ENCODE data around the gene SLC16A4. TPM values are rescaled to one million over a fixed set of nuclear protein-coding genes. Genes with fewer than 3 reads are reported as not detected.

SLC16A4 gene
- total RNA-seq, 1 donor, result 76.0 TPM

DNA sequence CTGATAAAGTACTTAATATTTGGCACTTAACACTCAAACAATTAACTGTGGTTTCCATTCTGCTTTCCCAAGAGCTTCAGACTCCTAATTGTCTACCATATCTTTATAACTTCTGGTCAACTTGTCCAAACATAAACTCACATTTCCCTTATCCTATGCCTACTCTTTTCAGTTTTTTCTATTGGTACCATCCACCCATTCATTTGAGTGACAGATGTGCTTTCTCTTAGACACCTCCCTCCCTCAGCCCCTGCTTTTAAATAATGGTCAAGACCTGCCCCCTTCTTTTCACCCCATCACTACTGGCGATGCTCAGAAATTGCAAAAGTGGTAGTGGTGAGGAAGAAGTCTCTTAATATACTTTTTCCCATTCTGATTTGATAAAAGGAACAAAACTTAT lies 5.5 kb downstream of the SLC16A4 start:
- no peak overlapping the region for H3K4me3 ChIP-seq (ENCODE audit: insufficient read depth, low read length)
- H3K36me3 ChIP-seq (ENCODE audit: insufficient read depth, low read length), result peaks cover 24% of the 10 kb centered on the region
- H3K4me2 ChIP-seq (ENCODE audit: insufficient read depth, low read length), result no peak overlapping the region
- no peaks in the 10 kb centered on the region for H3K27me3 ChIP-seq (ENCODE audit: insufficient read depth, low read length)
- H3K27ac ChIP-seq (ENCODE audit: low read depth, low read length), result no peak overlapping the region
- H3K9me3 ChIP-seq (ENCODE audit: low read depth, low read length), result no peaks in the 10 kb centered on the region
- H3K79me2 ChIP-seq (ENCODE audit: insufficient read depth, low read length), result peaks cover 16% of the 10 kb centered on the region
- H3K4me1 ChIP-seq (ENCODE audit: insufficient read depth, low read length), result peaks cover 27% of the 10 kb centered on the region
- H4K20me1 ChIP-seq (ENCODE audit: insufficient read depth, low read length), result no peaks in the 10 kb centered on the region
- no peak for DNase-seq (ENCODE audit: insufficient read length, low spot score, missing footprints)
- no peak overlapping the region for H2AFZ ChIP-seq (ENCODE audit: low read length)
- TF ChIP-seq, protein P1, sequence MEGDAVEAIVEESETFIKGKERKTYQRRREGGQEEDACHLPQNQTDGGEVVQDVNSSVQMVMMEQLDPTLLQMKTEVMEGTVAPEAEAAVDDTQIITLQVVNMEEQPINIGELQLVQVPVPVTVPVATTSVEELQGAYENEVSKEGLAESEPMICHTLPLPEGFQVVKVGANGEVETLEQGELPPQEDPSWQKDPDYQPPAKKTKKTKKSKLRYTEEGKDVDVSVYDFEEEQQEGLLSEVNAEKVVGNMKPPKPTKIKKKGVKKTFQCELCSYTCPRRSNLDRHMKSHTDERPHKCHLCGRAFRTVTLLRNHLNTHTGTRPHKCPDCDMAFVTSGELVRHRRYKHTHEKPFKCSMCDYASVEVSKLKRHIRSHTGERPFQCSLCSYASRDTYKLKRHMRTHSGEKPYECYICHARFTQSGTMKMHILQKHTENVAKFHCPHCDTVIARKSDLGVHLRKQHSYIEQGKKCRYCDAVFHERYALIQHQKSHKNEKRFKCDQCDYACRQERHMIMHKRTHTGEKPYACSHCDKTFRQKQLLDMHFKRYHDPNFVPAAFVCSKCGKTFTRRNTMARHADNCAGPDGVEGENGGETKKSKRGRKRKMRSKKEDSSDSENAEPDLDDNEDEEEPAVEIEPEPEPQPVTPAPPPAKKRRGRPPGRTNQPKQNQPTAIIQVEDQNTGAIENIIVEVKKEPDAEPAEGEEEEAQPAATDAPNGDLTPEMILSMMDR (IDR thresholded peaks at IDR 0.05; ENCODE audit: extremely low read depth, low read depth, low read length), result no peak

DNA sequence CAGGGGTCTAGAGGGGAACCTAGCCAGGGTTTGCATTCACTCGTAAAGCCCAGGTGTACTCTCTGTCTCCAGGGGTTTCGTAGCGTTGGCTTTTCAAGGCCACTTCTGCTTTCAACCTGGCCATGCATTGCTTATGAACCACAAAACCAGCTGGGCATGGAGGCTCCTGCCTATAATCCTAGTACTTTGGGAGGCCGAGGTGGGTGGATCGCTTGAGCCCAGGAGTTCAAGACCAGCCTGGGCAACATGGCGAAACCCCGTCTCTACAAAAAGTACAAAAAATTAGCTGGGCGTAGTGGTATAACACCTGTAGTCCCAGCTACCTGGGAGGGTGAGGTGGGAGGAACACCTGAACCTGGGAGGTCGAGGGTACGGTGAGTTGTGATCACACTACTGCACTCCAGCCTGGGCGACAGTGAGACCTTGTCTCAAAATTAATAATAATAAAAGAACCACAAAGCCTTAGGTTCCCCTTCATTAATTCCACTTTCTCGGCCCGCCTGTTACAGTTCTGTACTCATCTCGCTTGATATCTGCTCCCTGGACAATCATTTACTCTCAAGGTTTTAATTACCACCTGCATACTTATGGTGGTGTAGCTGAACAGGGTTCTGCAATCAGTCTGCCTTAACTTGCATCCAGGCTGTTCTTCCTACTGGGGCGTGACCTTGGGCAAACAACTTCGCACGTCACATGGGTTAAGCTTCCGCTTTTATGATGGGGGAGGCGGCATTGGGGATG lies 6.1 kb downstream of the SLC16A4 start:
- Histone ChIP-seq H3K36me3 (ENCODE audit: insufficient read depth, low read length) (peaks cover 24% of the 10 kb centered on the region), H4K20me1 (ENCODE audit: insufficient read depth, low read length) (no peaks in the 10 kb centered on the region), H3K4me3 (ENCODE audit: insufficient read depth, low read length) (no peak overlapping the region), H3K27me3 (ENCODE audit: insufficient read depth, low read length) (no peaks in the 10 kb centered on the region), H3K79me2 (ENCODE audit: insufficient read depth, low read length) (peaks cover 15% of the 10 kb centered on the region), H3K9me3 (ENCODE audit: low read depth, low read length) (no peaks in the 10 kb centered on the region), H2AFZ (ENCODE audit: low read length) (no peak overlapping the region), H3K27ac (ENCODE audit: low read depth, low read length) (no peak overlapping the region), H3K4me2 (ENCODE audit: insufficient read depth, low read length) (no peak overlapping the region), H3K4me1 (ENCODE audit: insufficient read depth, low read length) (peaks cover 31% of the 10 kb centered on the region)
- no peak for DNase-seq (ENCODE audit: insufficient read length, low spot score, missing footprints)
- TF ChIP-seq, protein P1 (IDR thresholded peaks at IDR 0.05; ENCODE audit: extremely low read depth, low read depth, low read length), result no peak

DNA sequence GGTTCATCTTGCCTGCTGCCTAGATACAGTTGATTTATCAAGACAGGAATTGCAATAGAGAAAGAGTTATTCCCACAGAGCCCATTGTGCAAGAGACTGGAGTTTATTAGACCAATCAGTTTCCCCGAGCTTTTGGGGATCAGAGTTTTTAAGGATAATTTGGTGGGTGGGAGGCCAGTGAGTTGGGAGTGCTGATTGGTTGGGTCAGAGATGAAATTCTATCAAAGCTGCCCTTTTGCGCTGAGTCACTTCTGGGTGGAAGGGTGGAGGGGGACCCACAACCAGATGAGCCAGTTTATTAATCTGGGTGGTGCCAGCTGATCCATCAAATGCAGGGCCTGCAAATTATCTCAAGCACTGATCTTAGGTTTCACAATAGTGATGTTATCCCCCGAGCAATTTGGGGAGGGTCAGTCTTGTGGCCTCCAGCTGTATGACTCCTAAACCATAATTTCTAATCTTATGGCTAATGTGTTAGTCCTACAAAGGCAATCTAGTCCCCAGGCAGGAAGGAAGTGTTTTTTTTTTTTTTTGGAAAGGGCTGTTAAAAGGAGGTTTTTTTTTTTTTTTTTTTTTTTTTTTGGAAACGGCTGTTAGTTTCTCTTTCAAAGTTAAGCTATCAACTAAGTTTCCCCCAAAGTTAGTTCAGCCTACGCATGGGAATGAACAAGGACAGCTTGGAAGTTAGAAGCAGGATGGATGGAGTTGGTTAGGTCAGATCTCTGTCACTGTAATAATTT lies 7.4 kb downstream of the SLC16A4 start:
- DNase-seq (ENCODE audit: insufficient read length, low spot score, missing footprints), result no peak
- Histone ChIP-seq H3K4me3 (ENCODE audit: insufficient read depth, low read length) (no peak overlapping the region), H3K9me3 (ENCODE audit: low read depth, low read length) (no peaks in the 10 kb centered on the region), H3K4me1 (ENCODE audit: insufficient read depth, low read length) (peaks cover 30% of the 10 kb centered on the region), H4K20me1 (ENCODE audit: insufficient read depth, low read length) (no peaks in the 10 kb centered on the region), H3K27me3 (ENCODE audit: insufficient read depth, low read length) (no peaks in the 10 kb centered on the region), H3K4me2 (ENCODE audit: insufficient read depth, low read length) (no peak overlapping the region), H3K36me3 (ENCODE audit: insufficient read depth, low read length) (peaks cover 32% of the 10 kb centered on the region), H3K79me2 (ENCODE audit: insufficient read depth, low read length) (peaks cover 8% of the 10 kb centered on the region), H2AFZ (ENCODE audit: low read length) (no peak overlapping the region), H3K27ac (ENCODE audit: low read depth, low read length) (peak overlapping the region; percentile 53)
- TF ChIP-seq, protein P1 (IDR thresholded peaks at IDR 0.05; ENCODE audit: extremely low read depth, low read depth, low read length), result no peak

DNA sequence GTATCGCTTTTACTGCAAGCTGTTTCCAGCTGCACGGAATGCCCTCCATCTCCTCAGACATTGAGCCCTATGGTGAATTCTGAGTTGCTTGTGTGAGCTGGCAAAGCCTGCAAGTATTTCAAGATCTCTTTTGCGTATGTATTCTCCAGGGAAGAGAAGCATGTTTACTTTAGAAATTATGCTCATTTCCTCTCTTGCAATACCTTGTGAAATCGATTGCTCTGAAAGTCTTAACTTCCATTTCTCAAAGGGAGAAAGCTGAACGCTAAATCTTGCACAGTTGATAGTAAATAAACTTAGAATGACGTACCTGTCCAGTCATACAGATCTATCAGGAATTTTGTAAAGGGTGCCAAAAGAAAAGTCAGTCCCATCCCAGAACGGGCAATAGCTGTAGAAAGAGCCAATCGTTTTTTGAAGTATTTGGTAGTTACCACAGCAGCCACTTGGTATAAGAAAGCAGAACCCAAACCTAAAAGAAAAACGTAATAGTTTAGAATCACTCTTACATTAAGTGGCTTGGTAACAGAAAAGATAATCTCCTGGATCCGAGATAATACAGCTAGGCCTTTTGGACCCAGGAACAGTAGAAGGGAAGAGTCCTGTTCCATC lies 10.0 kb downstream of the SLC16A4 start:
- H3K4me2 ChIP-seq (ENCODE audit: insufficient read depth, low read length), result peak overlapping the region; percentile 17

More for the DNA sequence above, 10.0 kb downstream of the SLC16A4 start:
- Histone ChIP-seq H3K4me3 (ENCODE audit: insufficient read depth, low read length) (peak overlapping the region; percentile 18), H3K36me3 (ENCODE audit: insufficient read depth, low read length) (peaks cover 35% of the 10 kb centered on the region), H3K9me3 (ENCODE audit: low read depth, low read length) (no peaks in the 10 kb centered on the region), H2AFZ (ENCODE audit: low read length) (no peak overlapping the region), H3K4me1 (ENCODE audit: insufficient read depth, low read length) (peaks cover 30% of the 10 kb centered on the region), H4K20me1 (ENCODE audit: insufficient read depth, low read length) (no peaks in the 10 kb centered on the region), H3K79me2 (ENCODE audit: insufficient read depth, low read length) (peaks cover 3% of the 10 kb centered on the region), H3K27ac (ENCODE audit: low read depth, low read length) (peak overlapping the region; percentile 84), H3K27me3 (ENCODE audit: insufficient read depth, low read length) (no peaks in the 10 kb centered on the region)
- DNase-seq (ENCODE audit: insufficient read length, low spot score, missing footprints), result peak; percentile 65
- TF ChIP-seq, protein P1 (IDR thresholded peaks at IDR 0.05; ENCODE audit: extremely low read depth, low read depth, low read length), result no peak
